ENCODE measurements around the gene NTM.

NTM gene

GRCh38 chr11:131839326-131839725 is 468.9 kb downstream of the NTM start:
- in situ Hi-C loops (cut with HindIII; ENCODE audit: low sequenced_read_pairs), result no loop called here

GRCh38 chr11:131840545-131840944 is 470.1 kb downstream of the NTM start:
- in situ Hi-C loops (cut with HindIII; ENCODE audit: low sequenced_read_pairs), result no loop called here

- in situ Hi-C loops (cut with HindIII; ENCODE audit: low sequenced_read_pairs), result no loop called here
Observed at GRCh38 chr11:131841028-131841427, 470.6 kb downstream of the NTM start.

- in situ Hi-C loops (cut with HindIII; ENCODE audit: low sequenced_read_pairs), result no loop called here
Observed at GRCh38 chr11:131841925-131842635, 471.7 kb downstream of the NTM start.

GRCh38 chr11:131845255-131845654 is 474.8 kb downstream of the NTM start:
- in situ Hi-C loops (cut with HindIII; ENCODE audit: low sequenced_read_pairs), result no loop called here

- in situ Hi-C loops (cut with HindIII; ENCODE audit: low sequenced_read_pairs), result no loop called here
Observed at GRCh38 chr11:131849485-131849884, 479.1 kb downstream of the NTM start.

GRCh38 chr11:131850507-131850906 is 480.1 kb downstream of the NTM start:
- in situ Hi-C loops (cut with HindIII; ENCODE audit: low sequenced_read_pairs), result loop anchor here (10.0 kb wide), 1 partner anchor 354 kb away; no protein-coding TSS in a partner anchor

GRCh38 chr11:131851964-131852755 is 481.7 kb downstream of the NTM start:
- in situ Hi-C loops (cut with HindIII; ENCODE audit: low sequenced_read_pairs), result loop anchor here (10.0 kb wide), 1 partner anchor 353 kb away; no protein-coding TSS in a partner anchor

- in situ Hi-C loops (cut with HindIII; ENCODE audit: low sequenced_read_pairs), result loop anchor here (10.0 kb wide), 1 partner anchor 352 kb away; no protein-coding TSS in a partner anchor
Observed at GRCh38 chr11:131852757-131853156, 482.3 kb downstream of the NTM start.

- in situ Hi-C loops (cut with HindIII; ENCODE audit: low sequenced_read_pairs), result loop anchor here (10.0 kb wide), 1 partner anchor 350 kb away; no protein-coding TSS in a partner anchor
Observed at GRCh38 chr11:131854391-131854790, 484.0 kb downstream of the NTM start.

GRCh38 chr11:131855320-131855719 is 484.9 kb downstream of the NTM start:
- in situ Hi-C loops (cut with HindIII; ENCODE audit: low sequenced_read_pairs), result loop anchor here (10.0 kb wide), 1 partner anchor 349 kb away; no protein-coding TSS in a partner anchor

GRCh38 chr11:131857246-131857645 is 486.8 kb downstream of the NTM start:
- in situ Hi-C loops (cut with HindIII; ENCODE audit: low sequenced_read_pairs), result loop anchor here (10.0 kb wide), 1 partner anchor 348 kb away; no protein-coding TSS in a partner anchor

GRCh38 chr11:131858505-131858904 is 488.1 kb downstream of the NTM start:
- in situ Hi-C loops (cut with HindIII; ENCODE audit: low sequenced_read_pairs), result loop anchor here (10.0 kb wide), 1 partner anchor 346 kb away; no protein-coding TSS in a partner anchor

GRCh38 chr11:131859538-131860210 is 489.3 kb downstream of the NTM start:
- in situ Hi-C loops (cut with HindIII; ENCODE audit: low sequenced_read_pairs), result loop anchor here (10.0 kb wide), 1 partner anchor 345 kb away; no protein-coding TSS in a partner anchor

- in situ Hi-C loops (cut with HindIII; ENCODE audit: low sequenced_read_pairs), result no loop called here
Observed at GRCh38 chr11:131864228-131864627, 493.8 kb downstream of the NTM start.

GRCh38 chr11:131865860-131866259 is 495.4 kb downstream of the NTM start:
- in situ Hi-C loops (cut with HindIII; ENCODE audit: low sequenced_read_pairs), result no loop called here

- in situ Hi-C loops (cut with HindIII; ENCODE audit: low sequenced_read_pairs), result no loop called here
Observed at GRCh38 chr11:131866535-131867400, 496.4 kb downstream of the NTM start.

GRCh38 chr11:131867457-131868257 is 497.2 kb downstream of the NTM start:
- in situ Hi-C loops (cut with HindIII; ENCODE audit: low sequenced_read_pairs), result no loop called here
